ENCODE measurements around the gene LRMDA. TPM values are rescaled to one million over a fixed set of nuclear protein-coding genes. Genes with fewer than 3 reads are reported as not detected.

The LRMDA gene
- total RNA-seq, 2 experiments from 2014 or later, result not detected

GRCh38 chr10:75406462-75407223 lies 24.8 kb upstream of the LRMDA start:
- intact Hi-C loops (cut with micrococcal nuclease; ENCODE audit: unreplicated experiment), result no loop called here
- H3K36me3 ChIP-seq (ENCODE audit: insufficient read depth, low read length), result no peaks in the 10 kb centered on the region
- no peak overlapping the region for H2AFZ ChIP-seq (ENCODE audit: low read length)
- no peaks in the 10 kb centered on the region for H3K79me2 ChIP-seq (ENCODE audit: insufficient read depth, low read depth, low read length)
- no peak for DNase-seq (ENCODE audit: low spot score)
- TF ChIP-seq, protein P1, sequence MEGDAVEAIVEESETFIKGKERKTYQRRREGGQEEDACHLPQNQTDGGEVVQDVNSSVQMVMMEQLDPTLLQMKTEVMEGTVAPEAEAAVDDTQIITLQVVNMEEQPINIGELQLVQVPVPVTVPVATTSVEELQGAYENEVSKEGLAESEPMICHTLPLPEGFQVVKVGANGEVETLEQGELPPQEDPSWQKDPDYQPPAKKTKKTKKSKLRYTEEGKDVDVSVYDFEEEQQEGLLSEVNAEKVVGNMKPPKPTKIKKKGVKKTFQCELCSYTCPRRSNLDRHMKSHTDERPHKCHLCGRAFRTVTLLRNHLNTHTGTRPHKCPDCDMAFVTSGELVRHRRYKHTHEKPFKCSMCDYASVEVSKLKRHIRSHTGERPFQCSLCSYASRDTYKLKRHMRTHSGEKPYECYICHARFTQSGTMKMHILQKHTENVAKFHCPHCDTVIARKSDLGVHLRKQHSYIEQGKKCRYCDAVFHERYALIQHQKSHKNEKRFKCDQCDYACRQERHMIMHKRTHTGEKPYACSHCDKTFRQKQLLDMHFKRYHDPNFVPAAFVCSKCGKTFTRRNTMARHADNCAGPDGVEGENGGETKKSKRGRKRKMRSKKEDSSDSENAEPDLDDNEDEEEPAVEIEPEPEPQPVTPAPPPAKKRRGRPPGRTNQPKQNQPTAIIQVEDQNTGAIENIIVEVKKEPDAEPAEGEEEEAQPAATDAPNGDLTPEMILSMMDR (conservative IDR thresholded peaks at IDR 0.05; ENCODE audit: low read length), result no peak
- no peak for TF ChIP-seq EZH2phosphoT487 (IDR thresholded peaks at IDR 0.05; ENCODE audit: borderline replicate concordance, low read depth, low read length)
- H3K4me2 ChIP-seq (ENCODE audit: low read length), result no peak overlapping the region
- no peaks in the 10 kb centered on the region for H3K9me3 ChIP-seq (ENCODE audit: low read length)
- H3K9me2 ChIP-seq (ENCODE audit: insufficient read depth, low read length), result no peaks in the 10 kb centered on the region
- ChIA-PET POLR2A (interaction anchor here (0.6 kb wide), 1 partner anchor 638 kb away, joined by 3 read pairs; no protein-coding TSS in a partner anchor), CTCF (ENCODE audit: unreplicated experiment) (no interaction called here)
- H4K20me1 ChIP-seq (ENCODE audit: insufficient read depth, low read length), result no peaks in the 10 kb centered on the region
- H3K4me1 ChIP-seq (ENCODE audit: insufficient read depth, low read length, poor library complexity, severe bottlenecking), result peaks cover 3% of the 10 kb centered on the region
- no TSS peak for BruUV-seq (replicated peaks)
- H3K27ac ChIP-seq (ENCODE audit: low read depth, low read length, poor library complexity, severe bottlenecking), result no peak overlapping the region
- H3K4me3 ChIP-seq (ENCODE audit: low read depth, low read length, poor library complexity, severe bottlenecking), result no peak overlapping the region

DNA sequence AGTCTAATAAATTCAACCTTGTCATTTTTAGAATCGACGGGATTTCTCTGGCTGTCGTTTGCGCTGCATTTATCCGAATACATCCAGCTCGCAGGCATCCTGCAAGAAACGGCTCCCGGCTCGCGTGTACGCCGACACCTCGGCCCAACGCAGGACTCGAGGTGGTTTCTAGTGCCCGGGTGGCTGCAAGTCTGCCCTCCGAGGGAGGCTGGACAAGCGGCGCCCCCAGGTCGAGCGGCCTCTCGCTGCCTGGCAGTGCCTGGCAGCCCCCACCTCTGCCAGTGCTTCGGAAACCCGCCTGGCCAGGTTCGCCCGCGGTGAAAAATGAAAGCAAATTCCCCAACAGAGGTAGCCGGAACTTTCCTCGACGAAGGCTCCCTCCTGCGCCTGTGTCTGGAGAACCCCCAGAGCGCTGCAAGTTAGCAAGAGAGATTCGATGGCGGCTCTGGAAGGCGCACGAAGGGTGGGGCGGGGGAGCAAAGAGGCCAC lies 24.2 kb upstream of the LRMDA start:
- no peaks in the 10 kb centered on the region for H3K79me2 ChIP-seq (ENCODE audit: insufficient read depth, low read depth, low read length)
- intact Hi-C loops (cut with micrococcal nuclease; ENCODE audit: unreplicated experiment), result no loop called here
- no peak for DNase-seq (ENCODE audit: low spot score)
- ChIA-PET POLR2A (interaction anchor here (0.6 kb wide), 1 partner anchor 637 kb away, joined by 3 read pairs; no protein-coding TSS in a partner anchor), CTCF (ENCODE audit: unreplicated experiment) (no interaction called here)
- no peaks in the 10 kb centered on the region for H4K20me1 ChIP-seq (ENCODE audit: insufficient read depth, low read length)
- TF ChIP-seq EZH2phosphoT487 (IDR thresholded peaks at IDR 0.05; ENCODE audit: borderline replicate concordance, low read depth, low read length), result no peak
- TF ChIP-seq, protein P1 (conservative IDR thresholded peaks at IDR 0.05; ENCODE audit: low read length), result no peak
- no peak overlapping the region for H3K4me3 ChIP-seq (ENCODE audit: low read depth, low read length, poor library complexity, severe bottlenecking)
- H3K27ac ChIP-seq (ENCODE audit: low read depth, low read length, poor library complexity, severe bottlenecking), result no peak overlapping the region
- no peak overlapping the region for H3K4me2 ChIP-seq (ENCODE audit: low read length)
- peaks cover 3% of the 10 kb centered on the region for H3K4me1 ChIP-seq (ENCODE audit: insufficient read depth, low read length, poor library complexity, severe bottlenecking)
- no TSS peak for BruUV-seq (replicated peaks)
- H3K9me2 ChIP-seq (ENCODE audit: insufficient read depth, low read length), result no peaks in the 10 kb centered on the region
- H2AFZ ChIP-seq (ENCODE audit: low read length), result no peak overlapping the region
- no peaks in the 10 kb centered on the region for H3K9me3 ChIP-seq (ENCODE audit: low read length)
- no peaks in the 10 kb centered on the region for H3K36me3 ChIP-seq (ENCODE audit: insufficient read depth, low read length)

Measured in OCI-LY7 (cell line).